Measurements from ENCODE around the gene PCDH1.
"Not testable (repeated sequence)": the region's sequence is repeated elsewhere in the genome, so short reads cannot be mapped to it uniquely, and the experiment has no call there.

The PCDH1 gene

GRCh38 chr5:141838326-141839014 is 39.7 kb downstream of the PCDH1 start:
- no peak for DNase-seq

GRCh38 chr5:141835928-141836670 is 42.1 kb downstream of the PCDH1 start:
- DNase-seq: no peak

GRCh38 chr5:141834331-141834730 is 43.9 kb downstream of the PCDH1 start:
- no peak for DNase-seq

- DNase-seq: no peak
Observed at GRCh38 chr5:141832131-141832530, 46.1 kb downstream of the PCDH1 start.

- DNase-seq: no peak
Observed at GRCh38 chr5:141828162-141828561, 50.0 kb downstream of the PCDH1 start.

GRCh38 chr5:141826674-141827073 is 51.5 kb downstream of the PCDH1 start:
- DNase-seq: peak in 2 of 51 donors; percentile 12 to 16

- peak in 5 of 51 donors; percentile 12 to 30 (median 26) for DNase-seq
Observed at GRCh38 chr5:141825791-141826560, 52.2 kb downstream of the PCDH1 start.

- peak in 7 of 51 donors; percentile 18 to 69 (median 28) for DNase-seq
Observed at GRCh38 chr5:141825241-141825671, 53.0 kb downstream of the PCDH1 start.

GRCh38 chr5:141824717-141825116 is 53.5 kb downstream of the PCDH1 start:
- no peak for DNase-seq

GRCh38 chr5:141823056-141823455 is 55.2 kb downstream of the PCDH1 start:
- no peak for DNase-seq

- peak in 12 of 51 donors; percentile 13 to 62 (median 25) for DNase-seq
Observed at GRCh38 chr5:141822144-141822543, 56.1 kb downstream of the PCDH1 start.

GRCh38 chr5:141821430-141821925 is 56.7 kb downstream of the PCDH1 start:
- DNase-seq: peak in 36 of 51 donors; percentile 19 to 89 (median 56)

GRCh38 chr5:141820686-141821085 is 57.5 kb downstream of the PCDH1 start:
- DNase-seq: not testable (repeated sequence)

GRCh38 chr5:141817631-141818030 is 60.6 kb downstream of the PCDH1 start:
- no peak for DNase-seq

GRCh38 chr5:141816598-141817399 is 61.4 kb downstream of the PCDH1 start:
- peak in 12 of 51 donors; percentile 12 to 73 (median 39) for DNase-seq

GRCh38 chr5:141815796-141816180 is 62.4 kb downstream of the PCDH1 start:
- DNase-seq: no peak

- no peak for DNase-seq
Observed at GRCh38 chr5:141815051-141815795, 63.0 kb downstream of the PCDH1 start.

- peak in 31 of 51 donors; percentile 8 to 70 (median 34) for DNase-seq
Observed at GRCh38 chr5:141814064-141814964, 63.9 kb downstream of the PCDH1 start.

GRCh38 chr5:141812512-141812911 is 65.7 kb downstream of the PCDH1 start:
- no peak for DNase-seq
